ENCODE measurements around the gene UMODL1.

DNA sequence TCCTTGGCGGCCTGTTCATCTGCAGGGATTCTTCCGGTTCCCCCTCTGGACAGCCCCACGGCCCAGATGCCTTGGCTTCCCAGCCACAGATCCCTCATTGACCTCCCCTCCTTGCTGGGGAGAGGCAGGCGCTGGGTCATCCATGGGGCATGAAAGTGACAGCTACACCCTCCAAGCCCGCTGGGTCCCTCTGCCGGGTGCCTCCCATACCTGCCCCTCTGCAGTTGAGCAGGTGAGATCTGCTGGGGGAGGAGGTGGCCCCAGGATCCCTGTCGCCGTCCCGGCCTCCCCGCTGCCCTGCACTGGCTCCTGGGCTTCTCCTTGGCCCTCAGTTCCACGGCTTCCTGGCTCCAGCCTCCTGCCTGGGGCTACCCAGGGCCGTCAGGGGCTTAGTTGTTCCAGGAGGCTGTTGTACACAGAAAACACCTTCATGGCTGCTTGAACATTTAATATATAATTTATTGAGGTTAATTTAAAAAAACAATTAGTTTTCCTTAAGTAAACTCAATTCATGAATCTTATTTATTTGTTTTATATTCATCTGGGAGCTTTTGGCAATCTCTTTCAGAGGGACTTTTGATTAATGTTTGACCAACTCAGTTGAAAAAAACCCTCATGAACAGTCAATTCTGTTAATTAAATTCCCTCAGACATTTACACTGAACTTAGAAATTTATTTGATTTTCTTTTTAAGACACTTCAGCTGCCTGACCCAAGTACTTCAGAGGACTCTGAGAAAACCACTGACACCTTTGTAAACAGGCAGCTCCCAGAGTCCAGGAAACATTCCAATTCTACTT lies 80.2 kb downstream of the UMODL1 start:
- TF ChIP-seq, protein P1, sequence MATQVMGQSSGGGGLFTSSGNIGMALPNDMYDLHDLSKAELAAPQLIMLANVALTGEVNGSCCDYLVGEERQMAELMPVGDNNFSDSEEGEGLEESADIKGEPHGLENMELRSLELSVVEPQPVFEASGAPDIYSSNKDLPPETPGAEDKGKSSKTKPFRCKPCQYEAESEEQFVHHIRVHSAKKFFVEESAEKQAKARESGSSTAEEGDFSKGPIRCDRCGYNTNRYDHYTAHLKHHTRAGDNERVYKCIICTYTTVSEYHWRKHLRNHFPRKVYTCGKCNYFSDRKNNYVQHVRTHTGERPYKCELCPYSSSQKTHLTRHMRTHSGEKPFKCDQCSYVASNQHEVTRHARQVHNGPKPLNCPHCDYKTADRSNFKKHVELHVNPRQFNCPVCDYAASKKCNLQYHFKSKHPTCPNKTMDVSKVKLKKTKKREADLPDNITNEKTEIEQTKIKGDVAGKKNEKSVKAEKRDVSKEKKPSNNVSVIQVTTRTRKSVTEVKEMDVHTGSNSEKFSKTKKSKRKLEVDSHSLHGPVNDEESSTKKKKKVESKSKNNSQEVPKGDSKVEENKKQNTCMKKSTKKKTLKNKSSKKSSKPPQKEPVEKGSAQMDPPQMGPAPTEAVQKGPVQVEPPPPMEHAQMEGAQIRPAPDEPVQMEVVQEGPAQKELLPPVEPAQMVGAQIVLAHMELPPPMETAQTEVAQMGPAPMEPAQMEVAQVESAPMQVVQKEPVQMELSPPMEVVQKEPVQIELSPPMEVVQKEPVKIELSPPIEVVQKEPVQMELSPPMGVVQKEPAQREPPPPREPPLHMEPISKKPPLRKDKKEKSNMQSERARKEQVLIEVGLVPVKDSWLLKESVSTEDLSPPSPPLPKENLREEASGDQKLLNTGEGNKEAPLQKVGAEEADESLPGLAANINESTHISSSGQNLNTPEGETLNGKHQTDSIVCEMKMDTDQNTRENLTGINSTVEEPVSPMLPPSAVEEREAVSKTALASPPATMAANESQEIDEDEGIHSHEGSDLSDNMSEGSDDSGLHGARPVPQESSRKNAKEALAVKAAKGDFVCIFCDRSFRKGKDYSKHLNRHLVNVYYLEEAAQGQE (IDR thresholded peaks at IDR 0.05; ENCODE audit: low read depth) = no peak
- TF ChIP-seq, protein P2, sequence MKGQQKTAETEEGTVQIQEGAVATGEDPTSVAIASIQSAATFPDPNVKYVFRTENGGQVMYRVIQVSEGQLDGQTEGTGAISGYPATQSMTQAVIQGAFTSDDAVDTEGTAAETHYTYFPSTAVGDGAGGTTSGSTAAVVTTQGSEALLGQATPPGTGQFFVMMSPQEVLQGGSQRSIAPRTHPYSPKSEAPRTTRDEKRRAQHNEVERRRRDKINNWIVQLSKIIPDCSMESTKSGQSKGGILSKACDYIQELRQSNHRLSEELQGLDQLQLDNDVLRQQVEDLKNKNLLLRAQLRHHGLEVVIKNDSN (IDR thresholded peaks at IDR 0.05) = no peak
- TF ChIP-seq NFIC (IDR thresholded peaks at IDR 0.05) = no peak
- TF ChIP-seq RAD21 (IDR thresholded peaks at IDR 0.05; ENCODE audit: low read depth) = no peak
- no peak for TF ChIP-seq CREB1 (IDR thresholded peaks at IDR 0.05; ENCODE audit: low read depth)
- no peak for TF ChIP-seq ZBTB7A (IDR thresholded peaks at IDR 0.05; ENCODE audit: low read depth)
- TF ChIP-seq TEAD4 (IDR thresholded peaks at IDR 0.05) = no peak
